Inflammatory macrophage treated with lipopolysaccharide for 1 hour (primary cell): ENCODE measurements around the gene ATAD3A.
"Not testable (repeated sequence)": the region's sequence is repeated elsewhere in the genome, so short reads cannot be mapped to it uniquely, and the experiment has no call there.

Experiments
- DNase-seq, 2 donors: peaks; one replicate each; pipeline ENCODE4 v3.0.0-alpha.2; 2020 to 2022

Gene ATAD3A

GRCh38 chr1:1511533-1512285 is at the start of gene ATAD3A:
TSS of gene ATAD3A (plus strand) at chr1:1512162. CDS start at chr1:1512269, 107 bp downstream.
- peak; percentile 98 to 99 for DNase-seq

- no peak for DNase-seq
These were observed 49.5 kb upstream of the ATAD3A start for GRCh38 chr1:1462318-1462966.

GRCh38 chr1:1463312-1463711 is 48.6 kb upstream of the ATAD3A start:
- no peak for DNase-seq

GRCh38 chr1:1468196-1468985 is 43.6 kb upstream of the ATAD3A start:
- DNase-seq = not testable (repeated sequence)

- peak; percentile 8 to 18 for DNase-seq
These were observed 41.2 kb upstream of the ATAD3A start for GRCh38 chr1:1470626-1471388.

- peak; percentile 91 to 94 for DNase-seq
These were observed 40.4 kb upstream of the ATAD3A start, which contains the start of gene ATAD3B for GRCh38 chr1:1471389-1472052. TSS of gene ATAD3B (plus strand) at chr1:1471765. CDS start at chr1:1471885, 120 bp downstream.

GRCh38 chr1:1472053-1472876 is 39.7 kb upstream of the ATAD3A start:
- not testable (repeated sequence) for DNase-seq

GRCh38 chr1:1476011-1476410 is 36.0 kb upstream of the ATAD3A start:
- DNase-seq = not testable (repeated sequence)

- no peak for DNase-seq
These were observed 34.8 kb upstream of the ATAD3A start for GRCh38 chr1:1477206-1477605.

GRCh38 chr1:1479547-1480487 is 32.1 kb upstream of the ATAD3A start:
- DNase-seq = no peak

- not testable (repeated sequence) for DNase-seq
These were observed 31.5 kb upstream of the ATAD3A start for GRCh38 chr1:1480488-1480867.

- not testable (repeated sequence) for DNase-seq
These were observed 30.2 kb upstream of the ATAD3A start for GRCh38 chr1:1481811-1482210.

- peak in 1 of 2 donors; percentile 26 for DNase-seq
These were observed 29.1 kb upstream of the ATAD3A start for GRCh38 chr1:1482856-1483255.

GRCh38 chr1:1483714-1484113 is 28.2 kb upstream of the ATAD3A start:
- no peak for DNase-seq

GRCh38 chr1:1484976-1485750 is 26.8 kb upstream of the ATAD3A start:
- not testable (repeated sequence) for DNase-seq

- DNase-seq = not testable (repeated sequence)
These were observed 26.1 kb upstream of the ATAD3A start for GRCh38 chr1:1485755-1486317.

GRCh38 chr1:1487701-1488100 is 24.3 kb upstream of the ATAD3A start:
- DNase-seq = no peak

GRCh38 chr1:1489231-1489630 is 22.7 kb upstream of the ATAD3A start:
- DNase-seq = no peak

GRCh38 chr1:1489861-1490260 is 22.1 kb upstream of the ATAD3A start:
- DNase-seq = no peak
